GM18505 (cell line): ENCODE results near the gene CTSK.
A peak's percentile ranks its signal among the peaks of the same experiment; 100 is the strongest.
"Not testable (repeated sequence)": the region's sequence is repeated elsewhere in the genome, so short reads cannot be mapped to it uniquely, and the experiment has no call there.

Experiments used
- ATAC-seq: cut with Tn5 transposase; IDR thresholded peaks from one replicate; pipeline ENCODE4 v1.9.1; 2021; ENCODE audit not compliant: unreplicated experiment
- POLR2A ChIP-seq: IDR thresholded peaks from 4 replicates; pipeline ENCODE4 v1.6.1; 2011; ENCODE audit warnings: borderline replicate concordance; ENCODE audit not compliant: insufficient read depth, insufficient read length; ENCODE audit errors: extremely low read depth

CTSK gene

GRCh38 chr1:150789396-150789795 is 18.7 kb downstream of the CTSK start:
- no peak for ATAC-seq
- no peak for TF ChIP-seq POLR2A

GRCh38 chr1:150788946-150789345 is 19.1 kb downstream of the CTSK start:
- no peak for TF ChIP-seq POLR2A

GRCh38 chr1:150787455-150787854 is 20.6 kb downstream of the CTSK start:
- no peak for TF ChIP-seq POLR2A
- ATAC-seq: no peak

More at GRCh38 chr1:150788946-150789345, 19.1 kb downstream of the CTSK start:
- no peak for ATAC-seq

DNA sequence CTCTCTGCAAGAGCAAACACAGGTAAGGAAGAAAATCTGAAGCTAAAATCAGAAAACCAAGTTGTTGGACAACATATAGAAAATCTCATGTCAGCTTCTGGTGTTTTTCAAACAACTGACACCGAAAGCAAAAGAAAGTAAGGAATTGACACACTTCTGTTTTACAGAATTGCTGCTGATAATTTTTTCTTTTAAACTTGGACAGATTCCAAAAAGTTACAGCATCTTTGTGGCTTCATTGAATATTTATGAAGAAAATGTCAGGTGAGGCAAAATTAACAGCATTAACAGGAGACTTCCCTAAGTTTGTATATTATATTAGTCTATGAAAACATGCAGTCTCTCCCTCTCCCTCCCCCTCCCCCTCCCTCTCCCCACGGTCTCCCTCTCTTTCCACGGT is 27.6 kb downstream of the CTSK start:
- no peak for ATAC-seq
- no peak for TF ChIP-seq POLR2A

GRCh38 chr1:150778409-150778808 is 29.7 kb downstream of the CTSK start:
- ATAC-seq: no peak
- TF ChIP-seq POLR2A: no peak

GRCh38 chr1:150777544-150777943 is 30.5 kb downstream of the CTSK start:
- ATAC-seq: no peak
- no peak for TF ChIP-seq POLR2A

DNA sequence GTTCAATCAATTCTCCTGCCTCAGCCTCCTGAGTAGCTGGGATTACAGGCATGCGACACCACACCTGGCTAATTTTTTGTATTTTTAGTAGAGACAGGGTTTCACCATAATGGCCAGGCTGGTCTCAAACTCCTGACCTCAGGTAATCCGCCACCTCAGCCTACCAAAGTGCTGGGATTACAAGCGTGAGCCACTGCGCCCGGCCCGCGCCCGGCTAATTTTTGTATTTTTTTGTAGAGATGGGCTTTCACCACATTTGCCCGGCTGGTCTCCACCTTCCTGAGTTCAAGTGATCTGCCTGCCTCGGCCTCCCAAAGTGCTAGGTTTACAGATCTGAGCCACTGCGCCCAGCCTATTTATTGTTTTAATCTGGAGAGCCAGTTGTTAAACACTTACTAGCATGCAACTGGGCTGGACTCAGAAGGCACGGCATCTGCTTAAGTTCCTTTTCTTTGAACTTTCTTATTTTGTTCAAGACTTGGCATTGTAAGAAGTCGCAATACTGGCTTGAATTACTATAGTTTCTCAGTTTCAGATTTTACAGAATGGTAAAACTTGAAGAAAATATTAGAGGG is 32.0 kb downstream of the CTSK start:
- ATAC-seq: not testable (repeated sequence)

GRCh38 chr1:150775276-150775675 is 32.8 kb downstream of the CTSK start:
- no peak for TF ChIP-seq POLR2A
- ATAC-seq: no peak

- TF ChIP-seq POLR2A: no peak
- no peak for ATAC-seq
Measured at GRCh38 chr1:150772326-150772725, 35.7 kb downstream of the CTSK start.

- not testable (repeated sequence) for ATAC-seq
Measured at GRCh38 chr1:150767704-150768103, 40.4 kb downstream of the CTSK start.

- ATAC-seq: not testable (repeated sequence)
Measured at GRCh38 chr1:150765977-150766301, 42.1 kb downstream of the CTSK start.

- ATAC-seq: peak; percentile 72
- peak; percentile 56 for TF ChIP-seq POLR2A
Measured at GRCh38 chr1:150765296-150765976, 42.6 kb downstream of the CTSK start, which contains the start of gene CTSS. Gene CTSS, minus strand, starts transcription at chr1:150765778. Its CDS starts 1,015 bp downstream, at chr1:150764763.

- no peak for ATAC-seq
- no peak for TF ChIP-seq POLR2A
Measured at GRCh38 chr1:150764617-150765101, 43.4 kb downstream of the CTSK start.

DNA sequence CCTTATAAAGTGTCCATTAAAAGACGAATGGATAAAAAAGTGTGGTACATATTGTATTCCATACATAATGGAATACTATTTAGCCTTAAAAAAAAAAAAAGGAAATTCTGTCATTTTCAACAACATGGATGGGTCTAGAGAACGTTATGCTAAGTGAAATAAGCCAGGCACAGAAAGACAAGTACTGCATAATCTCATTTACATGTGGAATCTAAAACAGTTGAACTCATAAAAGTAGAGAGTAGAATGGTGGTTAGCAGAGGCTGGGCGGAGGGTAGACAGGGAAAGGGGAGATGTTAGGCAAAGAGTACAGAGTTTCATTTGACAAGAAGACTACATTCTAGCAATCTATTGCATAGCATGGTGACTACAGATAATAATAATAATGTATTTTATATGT is 45.0 kb downstream of the CTSK start:
- no peak for TF ChIP-seq POLR2A
- no peak for ATAC-seq

- no peak for TF ChIP-seq POLR2A
- ATAC-seq: no peak
Measured at GRCh38 chr1:150762552-150762951, 45.5 kb downstream of the CTSK start.

DNA sequence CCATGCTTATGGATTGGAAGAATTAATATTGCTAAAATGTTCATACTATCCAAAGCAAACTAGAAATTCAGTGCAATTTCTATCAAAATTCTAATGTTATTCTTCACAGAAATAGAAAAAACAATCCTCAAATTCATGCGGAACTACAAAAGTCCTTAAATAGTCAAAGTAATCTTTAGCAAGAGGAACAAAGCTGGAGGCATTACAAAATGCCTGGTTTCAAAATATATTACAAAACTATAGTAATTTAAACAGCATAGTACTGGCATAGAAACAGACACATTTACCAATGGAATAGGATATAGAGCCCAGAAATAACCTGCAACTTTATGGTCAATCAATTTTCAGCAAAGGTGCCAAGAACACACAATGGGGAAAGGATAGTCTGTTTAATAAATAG is 46.3 kb downstream of the CTSK start:
- ATAC-seq: no peak
- TF ChIP-seq POLR2A: no peak

GRCh38 chr1:150760013-150760412 is 48.0 kb downstream of the CTSK start:
- no peak for ATAC-seq
- no peak for TF ChIP-seq POLR2A
